Loucy (cell line): ENCODE data around the gene ATP11C.
"Not testable (repeated sequence)": the region's sequence is repeated elsewhere in the genome, so short reads cannot be mapped to it uniquely, and the experiment has no call there.

Experiments
- H2AFZ ChIP-seq: fragments of 200-600 bp; sonication (generic); 2 replicates; pipeline ENCODE4 v1.6.0; 2016; ENCODE audit warnings: antibody characterized with exemption, mild to moderate bottlenecking, low read length, moderate library complexity
- H3F3A ChIP-seq: fragments of 200-600 bp; 2 replicates; pipeline ENCODE4 v1.6.0; 2016; ENCODE audit warnings: antibody characterized with exemption, low read depth, mild to moderate bottlenecking
- H3K27me3 ChIP-seq: fragments of 200-600 bp; sonication (generic); 2 replicates; pipeline ENCODE4 v1.6.1; 2014; ENCODE audit warnings: low read length, mild to moderate bottlenecking; ENCODE audit not compliant: insufficient read depth, poor library complexity, severe bottlenecking
- H3K36me3 ChIP-seq: fragments of 200-600 bp; sonication (generic); 2 replicates; pipeline ENCODE4 v1.6.1; 2016; ENCODE audit warnings: low read length; ENCODE audit not compliant: insufficient read depth
- H3K4me1 ChIP-seq: fragments of 200-600 bp; sonication (generic); 2 replicates; pipeline ENCODE4 v1.5.1; 2014; ENCODE audit warnings: low read length, mild to moderate bottlenecking; ENCODE audit not compliant: insufficient read depth, poor library complexity, severe bottlenecking
- H3K4me2 ChIP-seq: fragments of 200-600 bp; sonication (generic); 2 replicates; pipeline ENCODE4 v1.6.0; 2014; ENCODE audit warnings: antibody characterized with exemption, low read length, low read depth, mild to moderate bottlenecking; ENCODE audit not compliant: poor library complexity, severe bottlenecking
- H3K4me3 ChIP-seq: fragments of 200-600 bp; sonication (generic); 2 replicates; pipeline ENCODE4 v1.5.1; 2014; ENCODE audit warnings: low read length, mild to moderate bottlenecking, mixed read lengths; ENCODE audit not compliant: poor library complexity, severe bottlenecking
- H3K79me2 ChIP-seq: fragments of 200-600 bp; sonication (generic); 2 replicates; pipeline ENCODE4 v1.6.1; 2014; ENCODE audit warnings: low read length; ENCODE audit not compliant: insufficient read depth
- H3K9ac ChIP-seq: fragments of 200-600 bp; sonication (generic); 2 replicates; pipeline ENCODE4 v1.6.0; 2014; ENCODE audit warnings: mild to moderate bottlenecking, low read depth, low read length, moderate library complexity; ENCODE audit not compliant: poor library complexity, severe bottlenecking
- H3K9me2 ChIP-seq: fragments of 200-600 bp; sonication (generic); replicated peaks from 2 replicates; pipeline ENCODE4 v1.6.1; 2016; ENCODE audit warnings: low read depth, low read length, mixed read lengths
- H3K9me3 ChIP-seq: fragments of 200-600 bp; sonication (generic); 2 replicates; pipeline ENCODE4 v1.6.1; 2014; ENCODE audit warnings: mild to moderate bottlenecking, antibody characterized with exemption, low read length, low read depth; ENCODE audit not compliant: insufficient read depth
- H4K20me1 ChIP-seq: fragments of 200-600 bp; sonication (generic); 2 replicates; pipeline ENCODE4 v1.6.0; 2014; ENCODE audit warnings: antibody characterized with exemption, low read length, mild to moderate bottlenecking; ENCODE audit not compliant: insufficient read depth, poor library complexity, severe bottlenecking
- EZH2phosphoT487 ChIP-seq: fragments of 200-600 bp; IDR thresholded peaks from 2 replicates; pipeline ENCODE4 v1.6.1; 2018; ENCODE audit warnings: antibody characterized with exemption, mild to moderate bottlenecking, moderate library complexity, borderline replicate concordance
- TF ChIP-seq, protein P1 (sequence below): fragments of 200-600 bp; sonication (generic); conservative IDR thresholded peaks from 2 replicates; pipeline ENCODE4 v1.5.1; 2014; ENCODE audit warnings: mild to moderate bottlenecking, antibody characterized with exemption, low read length

ATP11C gene

DNA sequence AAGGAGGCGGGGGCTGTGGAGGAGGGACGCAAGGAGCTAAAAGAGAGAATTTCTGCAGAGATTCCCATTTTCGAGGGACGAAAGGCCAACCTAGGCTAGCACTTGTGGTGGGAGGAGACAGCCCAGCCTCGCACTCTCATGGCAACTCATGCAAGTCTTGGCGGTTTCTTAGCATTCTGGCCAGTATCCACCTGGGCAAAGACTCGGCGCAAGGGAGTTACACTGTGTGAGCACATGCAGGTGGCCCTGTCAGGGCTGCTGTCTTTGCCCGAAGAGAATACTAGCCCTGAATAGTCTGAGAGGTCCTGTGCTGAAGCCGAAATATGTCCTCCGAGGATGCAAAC, 240.4 kb downstream of the ATP11C start:
- TF ChIP-seq EZH2phosphoT487 = no peak
- TF ChIP-seq, protein P1, sequence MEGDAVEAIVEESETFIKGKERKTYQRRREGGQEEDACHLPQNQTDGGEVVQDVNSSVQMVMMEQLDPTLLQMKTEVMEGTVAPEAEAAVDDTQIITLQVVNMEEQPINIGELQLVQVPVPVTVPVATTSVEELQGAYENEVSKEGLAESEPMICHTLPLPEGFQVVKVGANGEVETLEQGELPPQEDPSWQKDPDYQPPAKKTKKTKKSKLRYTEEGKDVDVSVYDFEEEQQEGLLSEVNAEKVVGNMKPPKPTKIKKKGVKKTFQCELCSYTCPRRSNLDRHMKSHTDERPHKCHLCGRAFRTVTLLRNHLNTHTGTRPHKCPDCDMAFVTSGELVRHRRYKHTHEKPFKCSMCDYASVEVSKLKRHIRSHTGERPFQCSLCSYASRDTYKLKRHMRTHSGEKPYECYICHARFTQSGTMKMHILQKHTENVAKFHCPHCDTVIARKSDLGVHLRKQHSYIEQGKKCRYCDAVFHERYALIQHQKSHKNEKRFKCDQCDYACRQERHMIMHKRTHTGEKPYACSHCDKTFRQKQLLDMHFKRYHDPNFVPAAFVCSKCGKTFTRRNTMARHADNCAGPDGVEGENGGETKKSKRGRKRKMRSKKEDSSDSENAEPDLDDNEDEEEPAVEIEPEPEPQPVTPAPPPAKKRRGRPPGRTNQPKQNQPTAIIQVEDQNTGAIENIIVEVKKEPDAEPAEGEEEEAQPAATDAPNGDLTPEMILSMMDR = no peak
- Histone ChIP-seq H3K9me2 (no peaks in the 10 kb centered on the region), H3K36me3 (no peaks in the 10 kb centered on the region), H3K4me2 (no peak overlapping the region), H3K9me3 (no peaks in the 10 kb centered on the region), H3K27me3 (no peaks in the 10 kb centered on the region), H4K20me1 (no peaks in the 10 kb centered on the region), H3K9ac (no peak overlapping the region), H2AFZ (no peak overlapping the region), H3K4me1 (no peaks in the 10 kb centered on the region), H3K79me2 (no peaks in the 10 kb centered on the region), H3F3A (no peaks in the 10 kb centered on the region), H3K4me3 (no peak overlapping the region)

GRCh38 chrX:139691843-139692505, 240.9 kb downstream of the ATP11C start:
- Histone ChIP-seq H3K4me2 (no peak overlapping the region), H3K4me3 (no peak overlapping the region), H3K9ac (no peak overlapping the region), H3K36me3 (no peaks in the 10 kb centered on the region), H4K20me1 (no peaks in the 10 kb centered on the region), H3K9me2 (no peaks in the 10 kb centered on the region), H3K4me1 (no peaks in the 10 kb centered on the region), H2AFZ (no peak overlapping the region), H3K9me3 (no peaks in the 10 kb centered on the region), H3K79me2 (no peaks in the 10 kb centered on the region), H3K27me3 (no peaks in the 10 kb centered on the region), H3F3A (no peaks in the 10 kb centered on the region)
- TF ChIP-seq EZH2phosphoT487 = no peak

GRCh38 chrX:139691493-139691842, 241.4 kb downstream of the ATP11C start:
- no peaks in the 10 kb centered on the region for H3K9me2 ChIP-seq
- H3K27me3 ChIP-seq = no peaks in the 10 kb centered on the region
- H3K4me3 ChIP-seq = no peak overlapping the region
- H3K9ac ChIP-seq = no peak overlapping the region
- no peaks in the 10 kb centered on the region for H3K79me2 ChIP-seq
- H2AFZ ChIP-seq = no peak overlapping the region
- H3K9me3 ChIP-seq = no peaks in the 10 kb centered on the region
- TF ChIP-seq, protein P1 = no peak
- no peak for TF ChIP-seq EZH2phosphoT487
- H3F3A ChIP-seq = no peaks in the 10 kb centered on the region
- H3K4me2 ChIP-seq = no peak overlapping the region
- H4K20me1 ChIP-seq = no peaks in the 10 kb centered on the region
- H3K4me1 ChIP-seq = no peaks in the 10 kb centered on the region
- no peaks in the 10 kb centered on the region for H3K36me3 ChIP-seq

- H3K4me1 ChIP-seq = not testable (repeated sequence)
Observed at GRCh38 chrX:139685175-139685574, 247.7 kb downstream of the ATP11C start.

More at GRCh38 chrX:139685175-139685574, 247.7 kb downstream of the ATP11C start:
- H3F3A ChIP-seq, H3K9me2 ChIP-seq, H3K4me2 ChIP-seq, H3K27me3 ChIP-seq, H3K9me3 ChIP-seq, H3K79me2 ChIP-seq, H4K20me1 ChIP-seq, H3K36me3 ChIP-seq, H2AFZ ChIP-seq, H3K4me3 ChIP-seq, H3K9ac ChIP-seq: not testable (repeated sequence)
